IPS-20b (cell line): ENCODE data around the gene LYZL1.

Experiments used
- H3K27ac ChIP-seq: one replicate; pipeline ENCODE4 v1.5.1; 2013; ENCODE audit warnings: low read length
- H3K27me3 ChIP-seq: 2 replicates; pipeline ENCODE4 v1.6.1; 2013; ENCODE audit warnings: mild to moderate bottlenecking, low read length, inconsistent platforms; ENCODE audit not compliant: insufficient read depth
- H3K36me3 ChIP-seq: 2 replicates; pipeline ENCODE4 v1.6.1; 2013; ENCODE audit warnings: low read depth, mild to moderate bottlenecking, inconsistent platforms, low read length, moderate library complexity; ENCODE audit not compliant: insufficient read depth
- H3K4me1 ChIP-seq: 2 replicates; pipeline ENCODE4 v1.6.1; 2013; ENCODE audit warnings: mild to moderate bottlenecking, control low read depth, inconsistent platforms, low read length, moderate library complexity; ENCODE audit not compliant: insufficient read depth
- H3K4me3 ChIP-seq: 2 replicates; pipeline ENCODE4 v1.5.1; 2013; ENCODE audit warnings: mild to moderate bottlenecking, low read length, inconsistent platforms
- H3K9ac ChIP-seq: 2 replicates; pipeline ENCODE4 v1.6.1; 2013; ENCODE audit warnings: low read depth, mild to moderate bottlenecking, inconsistent platforms, low read length, moderate library complexity
- H3K9me3 ChIP-seq: 2 replicates; pipeline ENCODE4 v1.6.1; 2013; ENCODE audit warnings: mild to moderate bottlenecking, low read depth, low read length, inconsistent platforms; ENCODE audit not compliant: insufficient read depth

The LYZL1 gene

DNA sequence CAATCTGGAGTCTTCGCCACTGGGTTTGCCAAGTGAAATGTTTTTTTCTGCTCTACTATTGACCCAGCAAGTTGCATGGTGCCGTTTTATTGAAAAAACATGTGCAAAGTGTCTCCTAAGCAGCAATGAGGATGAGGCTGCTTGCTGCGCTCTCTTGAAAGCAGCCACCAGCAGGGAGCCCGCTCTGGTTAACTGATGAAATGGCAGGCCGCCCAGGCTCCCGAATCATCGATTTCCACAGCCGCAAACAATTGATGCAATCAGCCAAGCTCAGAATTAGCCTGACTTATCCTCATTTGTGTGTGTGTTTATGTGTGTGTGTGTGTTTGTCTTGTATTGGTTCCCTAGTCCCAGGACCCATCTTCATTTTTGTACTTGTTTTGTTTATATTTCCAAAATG is 22.2 kb upstream of the LYZL1 start:
- Histone ChIP-seq H3K27ac (no peak overlapping the region), H3K36me3 (no peaks in the 10 kb centered on the region), H3K9me3 (no peaks in the 10 kb centered on the region), H3K4me1 (peaks cover 8% of the 10 kb centered on the region; the same call in 1 of the 2 replicates), H3K9ac (no peak overlapping the region), H3K27me3 (no peaks in the 10 kb centered on the region), H3K4me3 (no peak overlapping the region)

DNA sequence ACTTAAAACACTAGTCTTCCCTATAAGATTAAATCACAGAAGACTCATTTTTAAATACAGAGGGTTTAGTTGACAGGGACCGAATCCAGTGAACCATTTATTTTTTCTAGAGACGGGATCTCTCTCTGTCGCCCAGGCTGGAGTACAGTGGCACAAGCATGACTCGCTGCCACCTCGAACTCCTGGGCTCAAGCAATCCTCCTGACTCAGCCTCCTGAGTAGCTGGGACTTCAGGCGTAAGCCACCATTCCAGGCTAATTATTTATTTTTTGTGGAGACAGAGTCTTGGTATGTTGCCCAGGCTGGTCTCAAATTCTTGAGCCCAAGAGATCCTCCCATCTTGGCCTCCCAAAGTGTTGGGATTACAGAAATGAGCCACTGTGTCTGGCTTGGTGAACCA is 20.9 kb upstream of the LYZL1 start:
- Histone ChIP-seq H3K27me3 (no peaks in the 10 kb centered on the region), H3K4me1 (peaks cover 8% of the 10 kb centered on the region; the same call in 1 of the 2 replicates), H3K9me3 (no peaks in the 10 kb centered on the region), H3K4me3 (no peak overlapping the region), H3K9ac (no peak overlapping the region), H3K27ac (no peak overlapping the region), H3K36me3 (no peaks in the 10 kb centered on the region)

DNA sequence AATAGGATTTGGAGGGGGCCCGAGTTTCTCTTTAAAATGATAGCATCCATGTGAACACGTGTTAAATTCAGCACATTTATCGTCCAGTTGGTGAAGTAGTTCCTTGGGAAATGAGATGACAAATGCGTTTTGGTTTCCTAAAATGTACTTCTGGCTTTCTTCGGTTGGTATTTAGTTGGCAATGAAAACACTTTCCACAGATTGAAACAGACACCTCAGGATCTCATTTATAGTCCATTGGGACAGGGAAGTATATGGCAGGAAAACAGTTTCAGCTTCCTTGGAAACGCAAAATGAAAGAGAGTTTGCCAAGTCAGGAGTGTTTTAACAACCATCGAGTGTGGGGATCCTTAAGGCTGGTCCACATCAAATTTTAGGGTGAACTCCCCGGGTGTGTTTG is 19.4 kb upstream of the LYZL1 start:
- no peak overlapping the region for H3K27ac ChIP-seq
- H3K9me3 ChIP-seq: no peaks in the 10 kb centered on the region
- H3K9ac ChIP-seq: no peak overlapping the region
- H3K36me3 ChIP-seq: no peaks in the 10 kb centered on the region
- no peak overlapping the region for H3K4me3 ChIP-seq
- peaks cover 8% of the 10 kb centered on the region; the same call in 1 of the 2 replicates for H3K4me1 ChIP-seq
- no peaks in the 10 kb centered on the region for H3K27me3 ChIP-seq

DNA sequence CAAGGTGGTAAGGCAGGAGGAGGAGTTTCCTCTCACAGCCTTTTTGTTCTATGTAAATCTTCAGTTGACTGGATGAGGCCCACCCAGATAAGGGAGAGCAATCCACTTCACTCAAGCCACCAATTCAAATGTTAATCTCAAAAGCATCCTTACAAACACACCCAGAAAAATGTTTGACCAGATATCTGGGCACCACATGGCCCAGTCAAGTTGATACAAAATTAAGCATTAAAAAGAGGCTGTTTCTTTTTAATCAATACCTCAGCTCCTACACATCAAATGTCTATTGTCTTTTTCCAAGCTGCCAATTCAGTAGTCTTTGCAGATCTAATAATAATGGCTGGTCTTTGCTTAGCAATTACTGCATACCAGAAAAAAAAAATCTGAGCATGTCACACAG is 18.0 kb upstream of the LYZL1 start:
- H3K27me3 ChIP-seq: no peaks in the 10 kb centered on the region
- no peak overlapping the region for H3K27ac ChIP-seq
- H3K9me3 ChIP-seq: no peaks in the 10 kb centered on the region
- peaks cover 8% of the 10 kb centered on the region; the same call in 1 of the 2 replicates for H3K4me1 ChIP-seq
- no peak overlapping the region for H3K4me3 ChIP-seq
- no peak overlapping the region for H3K9ac ChIP-seq
- no peaks in the 10 kb centered on the region for H3K36me3 ChIP-seq

DNA sequence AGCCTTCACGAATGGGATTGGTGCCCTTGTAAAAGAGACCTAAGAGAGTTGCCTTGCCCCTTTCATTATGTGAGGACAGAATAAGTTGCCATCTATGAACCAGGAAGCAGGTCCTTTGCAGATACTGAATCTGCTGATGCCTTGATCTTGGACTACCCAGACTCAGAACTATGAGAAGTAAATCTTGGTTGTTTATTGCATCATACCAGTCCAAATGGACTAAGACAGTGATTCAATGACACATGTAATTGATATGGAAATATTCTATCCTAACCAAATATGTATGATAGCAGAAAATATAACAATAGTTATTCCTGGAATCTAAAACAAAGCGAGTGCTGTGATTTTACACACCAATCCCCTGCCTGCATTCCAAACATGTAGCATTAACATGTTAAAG is 17.0 kb upstream of the LYZL1 start:
- Histone ChIP-seq H3K9ac (no peak overlapping the region), H3K4me1 (peaks cover under 1% of the 10 kb centered on the region; the same call in 1 of the 2 replicates), H3K27me3 (no peaks in the 10 kb centered on the region), H3K36me3 (no peaks in the 10 kb centered on the region), H3K4me3 (no peak overlapping the region), H3K27ac (no peak overlapping the region), H3K9me3 (no peaks in the 10 kb centered on the region)

DNA sequence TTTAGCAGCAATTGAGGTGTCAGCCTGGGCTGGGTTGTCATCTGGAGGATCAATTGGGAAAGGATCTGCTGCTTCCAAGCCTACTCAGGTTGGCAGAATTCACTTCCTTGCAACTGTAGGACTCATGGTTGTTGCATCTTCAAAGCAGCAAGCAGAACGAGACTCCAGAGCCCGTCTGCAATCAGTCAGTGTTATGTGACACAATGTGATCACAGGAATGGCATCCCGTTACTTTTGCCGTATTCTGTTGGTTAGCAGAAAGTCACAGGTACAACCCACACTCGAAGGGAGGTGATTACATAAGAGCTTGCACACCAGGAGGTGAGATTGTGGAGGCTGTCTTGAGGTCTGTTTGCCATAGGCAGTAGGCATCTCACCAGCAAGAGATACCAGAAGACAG is 15.4 kb upstream of the LYZL1 start:
- Histone ChIP-seq H3K9me3 (no peaks in the 10 kb centered on the region), H3K36me3 (no peaks in the 10 kb centered on the region)

DNA sequence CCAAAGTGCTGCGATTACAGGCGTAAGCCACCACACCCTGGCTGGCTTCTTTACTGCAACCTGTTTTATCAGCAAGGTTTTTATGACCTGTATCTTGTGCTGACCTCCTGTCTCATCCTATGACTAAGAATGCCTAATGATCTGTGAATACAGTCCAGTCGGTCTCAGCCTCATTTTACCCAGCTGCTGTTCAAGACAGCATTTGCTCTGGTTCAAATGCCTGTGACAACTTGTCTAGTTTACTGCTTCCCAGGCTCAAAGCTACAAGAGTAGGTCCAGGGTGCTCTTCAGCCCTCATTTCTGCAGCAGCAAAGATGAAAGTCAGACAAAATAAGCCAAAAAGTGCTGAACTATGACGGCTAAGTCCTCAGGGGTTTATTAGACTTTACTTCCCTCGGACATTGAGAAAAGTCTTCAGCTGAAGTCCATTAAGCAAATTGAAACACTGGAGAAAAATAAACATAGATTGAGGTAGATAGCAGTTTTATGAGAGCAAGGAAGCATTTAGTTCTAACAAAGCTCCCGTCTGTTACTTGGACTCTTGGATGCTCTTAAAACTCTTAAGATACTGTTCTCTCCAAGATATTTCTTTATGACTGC is 12.5 kb upstream of the LYZL1 start:
- Histone ChIP-seq H3K36me3 (no peaks in the 10 kb centered on the region), H3K27me3 (no peaks in the 10 kb centered on the region), H3K9me3 (no peaks in the 10 kb centered on the region), H3K27ac (no peak overlapping the region), H3K4me1 (0 out of 2 replicates have a peak, but pooled peaks cover 3% of the 10 kb centered on the region), H3K9ac (no peak overlapping the region), H3K4me3 (no peak overlapping the region)

More for the DNA sequence above, 15.4 kb upstream of the LYZL1 start:
- Histone ChIP-seq H3K4me1 (0 out of 2 replicates have a peak, but pooled peaks cover 3% of the 10 kb centered on the region), H3K27ac (no peak overlapping the region), H3K4me3 (no peak overlapping the region), H3K27me3 (no peaks in the 10 kb centered on the region), H3K9ac (no peak overlapping the region)

DNA sequence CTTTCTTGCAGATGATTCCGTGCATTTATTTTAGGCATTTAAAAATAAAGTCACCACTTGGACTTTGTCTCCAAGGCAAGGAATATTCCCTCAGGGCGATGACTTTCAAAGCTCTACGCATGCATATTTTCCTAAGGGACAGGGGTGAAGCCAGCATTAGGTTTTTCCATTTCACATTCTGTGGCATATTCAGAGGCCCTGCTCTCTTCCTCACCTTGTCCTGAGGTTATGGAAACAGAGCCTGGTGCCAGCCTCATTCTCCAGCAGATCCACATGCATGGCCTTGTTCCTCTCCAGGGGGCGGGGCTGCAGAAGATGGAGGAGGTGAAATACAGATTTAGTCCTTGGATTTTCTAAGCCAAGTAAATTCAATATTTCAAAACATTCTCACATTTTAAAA is 11.6 kb upstream of the LYZL1 start:
- Histone ChIP-seq H3K4me3 (no peak overlapping the region), H3K9me3 (no peaks in the 10 kb centered on the region), H3K27me3 (no peaks in the 10 kb centered on the region), H3K9ac (no peak overlapping the region), H3K27ac (no peak overlapping the region), H3K36me3 (no peaks in the 10 kb centered on the region), H3K4me1 (0 out of 2 replicates have a peak, but pooled peaks cover 3% of the 10 kb centered on the region)

DNA sequence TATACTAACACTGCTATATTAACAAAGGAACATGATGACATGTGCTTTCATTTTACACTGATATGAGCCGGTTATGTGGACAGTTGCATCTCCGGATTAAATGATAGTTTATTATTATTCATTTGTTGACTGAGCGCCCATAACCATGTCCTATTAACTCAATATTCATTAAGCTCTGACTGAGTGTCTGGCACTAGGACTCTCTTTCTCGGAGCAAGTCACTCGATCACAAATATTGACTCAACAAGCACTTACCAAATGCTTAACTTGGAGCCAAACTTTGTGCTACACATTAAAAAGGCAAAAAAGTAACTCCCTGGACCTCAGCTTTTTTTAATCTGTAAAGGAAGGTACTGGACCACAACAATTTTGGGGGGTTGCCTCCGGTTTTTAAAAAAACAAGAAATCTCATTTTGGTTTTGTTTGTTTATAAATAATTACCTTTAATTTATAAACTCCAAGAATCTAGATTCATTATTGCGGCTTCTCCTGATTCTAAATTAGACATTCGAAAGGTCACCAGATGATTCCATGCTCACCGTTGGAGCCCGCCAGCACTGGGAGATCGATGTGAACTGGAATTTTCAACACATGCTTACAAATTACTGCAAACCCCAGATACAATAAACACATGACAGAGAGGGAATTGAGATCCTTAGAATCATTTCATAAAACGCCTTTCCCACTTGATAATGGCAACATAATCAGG is 8.9 kb upstream of the LYZL1 start:
- Histone ChIP-seq H3K9me3 (no peaks in the 10 kb centered on the region), H3K27me3 (no peaks in the 10 kb centered on the region), H3K4me3 (no peak overlapping the region)

DNA sequence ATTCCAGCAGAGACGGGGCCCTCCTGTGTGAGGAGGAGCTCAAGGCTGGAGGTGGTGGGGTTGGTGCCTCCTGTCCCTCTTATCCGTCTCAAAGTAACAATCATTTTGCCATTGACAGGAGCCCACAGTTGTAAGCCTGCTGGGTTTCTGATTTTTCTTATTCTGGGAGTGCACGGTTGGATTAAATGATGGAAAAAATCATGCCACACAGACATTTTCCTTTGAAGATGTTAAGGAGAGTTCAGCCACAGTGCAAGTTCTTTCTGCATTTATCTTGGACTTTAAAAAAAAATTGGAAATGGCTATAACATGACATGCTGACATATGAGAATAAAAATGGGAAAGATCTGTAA is 8.4 kb upstream of the LYZL1 start:
- Histone ChIP-seq H3K27ac (no peak overlapping the region), H3K36me3 (no peaks in the 10 kb centered on the region), H3K4me1 (0 out of 2 replicates have a peak, but pooled peaks cover 3% of the 10 kb centered on the region), H3K27me3 (no peaks in the 10 kb centered on the region), H3K9me3 (no peaks in the 10 kb centered on the region), H3K4me3 (no peak overlapping the region), H3K9ac (no peak overlapping the region)

More for the DNA sequence above, 8.9 kb upstream of the LYZL1 start:
- Histone ChIP-seq H3K4me1 (0 out of 2 replicates have a peak, but pooled peaks cover 3% of the 10 kb centered on the region), H3K9ac (no peak overlapping the region), H3K27ac (no peak overlapping the region), H3K36me3 (no peaks in the 10 kb centered on the region)

DNA sequence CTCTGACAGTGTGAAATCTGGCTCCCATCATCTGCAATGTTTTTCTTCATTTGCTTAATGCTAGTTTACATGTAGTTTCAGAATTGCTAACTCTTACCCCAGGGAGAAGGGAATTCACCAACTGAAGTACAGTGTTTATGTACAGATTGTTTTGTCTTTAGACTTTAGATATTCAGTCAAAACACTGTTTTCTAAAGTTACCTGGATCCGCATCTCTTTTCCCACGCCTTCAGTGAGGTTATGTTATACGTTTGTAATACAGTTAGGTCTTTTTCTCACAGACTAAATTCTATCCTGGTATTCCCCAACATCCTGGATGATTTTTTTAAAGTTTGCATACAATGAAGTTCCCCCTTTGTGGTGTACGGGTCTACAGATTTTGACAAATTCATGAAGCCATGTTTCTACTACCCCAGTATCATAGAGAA is 3.2 kb upstream of the LYZL1 start:
- Histone ChIP-seq H3K9me3 (no peaks in the 10 kb centered on the region), H3K4me3 (no peak overlapping the region), H3K4me1 (no peaks in the 10 kb centered on the region), H3K36me3 (no peaks in the 10 kb centered on the region), H3K9ac (no peak overlapping the region), H3K27me3 (no peaks in the 10 kb centered on the region), H3K27ac (no peak overlapping the region)

DNA sequence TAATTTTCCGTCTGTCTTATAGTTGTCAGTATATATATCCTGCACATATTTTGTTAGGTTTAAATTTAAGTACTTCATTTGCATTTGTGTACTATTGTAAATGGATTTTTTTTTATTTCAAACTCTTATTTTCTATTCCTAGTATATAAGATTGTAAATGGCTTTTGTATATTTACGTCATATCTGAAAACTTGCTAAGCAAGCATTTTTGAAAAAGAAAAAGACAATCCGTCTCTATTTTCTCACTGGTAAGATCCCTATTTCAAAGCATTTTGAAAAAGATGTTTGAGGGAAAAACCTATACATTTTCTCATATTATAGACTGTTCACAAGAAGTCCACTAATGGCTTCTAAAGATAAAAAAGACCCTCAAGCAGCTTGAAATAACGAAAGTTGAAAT is 1.2 kb upstream of the LYZL1 start:
- Histone ChIP-seq H3K9me3 (no peaks in the 10 kb centered on the region), H3K36me3 (no peaks in the 10 kb centered on the region), H3K4me1 (no peaks in the 10 kb centered on the region), H3K9ac (no peak overlapping the region), H3K4me3 (no peak overlapping the region), H3K27me3 (no peaks in the 10 kb centered on the region), H3K27ac (no peak overlapping the region)
